Tongue (tissue), 2 donors: ENCODE measurements around the gene BBS2. TPM values are rescaled to one million over a fixed set of nuclear protein-coding genes. Genes with fewer than 3 reads are reported as not detected.

Experiments
- DNase-seq: peaks from one replicate; pipeline ENCODE4 v3.0.0-alpha.2; 2015
- total RNA-seq: library from RNA; depleted of rRNA; stranded (reverse); fragments of >200 nt; gene quantifications from one replicate; pipeline ENCODE4 v1.2.3, GENCODE V29; 2014

BBS2 gene
- total RNA-seq = 55.0 TPM

- DNase-seq = peak; percentile 96
Observed at GRCh38 chr16:56519459-56520250, at the start of gene BBS2. Gene BBS2 (minus strand): TSS chr16:56520024. CDS start chr16:56519862, 162 bp downstream.

- DNase-seq = no peak
Observed at GRCh38 chr16:56564793-56565477, 45.1 kb upstream of the BBS2 start, which contains the start of gene MT4. Gene MT4 (plus strand): TSS chr16:56565073. CDS start chr16:56565129, 56 bp downstream.

- no peak for DNase-seq
Observed at GRCh38 chr16:56561126-56561525, 41.3 kb upstream of the BBS2 start.

GRCh38 chr16:56560447-56560846 lies 40.6 kb upstream of the BBS2 start:
- no peak for DNase-seq

- DNase-seq = no peak
Observed at GRCh38 chr16:56559109-56559508, 39.3 kb upstream of the BBS2 start.

GRCh38 chr16:56558024-56558747 lies 38.4 kb upstream of the BBS2 start:
- DNase-seq = peak; percentile 31

- no peak for DNase-seq
Observed at GRCh38 chr16:56554441-56554840, 34.6 kb upstream of the BBS2 start.

GRCh38 chr16:56551796-56552738 lies 32.2 kb upstream of the BBS2 start:
- peak; percentile 25 for DNase-seq

- no peak for DNase-seq
Observed at GRCh38 chr16:56549744-56550385, 30.0 kb upstream of the BBS2 start.

GRCh38 chr16:56549161-56549560 lies 29.3 kb upstream of the BBS2 start:
- DNase-seq = no peak

- DNase-seq = no peak
Observed at GRCh38 chr16:56547949-56548567, 28.2 kb upstream of the BBS2 start.

- DNase-seq = peak; percentile 37
Observed at GRCh38 chr16:56547120-56547948, 27.5 kb upstream of the BBS2 start.

GRCh38 chr16:56542039-56542438 lies 22.2 kb upstream of the BBS2 start:
- no peak for DNase-seq

GRCh38 chr16:56539656-56540055 lies 19.8 kb upstream of the BBS2 start:
- no peak for DNase-seq

GRCh38 chr16:56538331-56538730 lies 18.5 kb upstream of the BBS2 start:
- DNase-seq = no peak

GRCh38 chr16:56534847-56535383 lies 15.1 kb upstream of the BBS2 start:
- no peak for DNase-seq

- DNase-seq = no peak
Observed at GRCh38 chr16:56532714-56533113, 12.9 kb upstream of the BBS2 start.

- no peak for DNase-seq
Observed at GRCh38 chr16:56530872-56531271, 11.0 kb upstream of the BBS2 start.

- peak; percentile 44 for DNase-seq
Observed at GRCh38 chr16:56525236-56525635, 5.4 kb upstream of the BBS2 start.

- no peak for DNase-seq
Observed at GRCh38 chr16:56520251-56520577, 390 bp upstream of the BBS2 start.
